ENCODE data around the gene LRRC26. TPM values are rescaled to one million over a fixed set of nuclear protein-coding genes. Genes with fewer than 3 reads are reported as not detected.

The LRRC26 gene
- total and polyA plus RNA-seq, 2 of the 13 experiments (the other 11 are each of a cell fraction or from before 2014, with no cell fraction given), result not detected

DNA sequence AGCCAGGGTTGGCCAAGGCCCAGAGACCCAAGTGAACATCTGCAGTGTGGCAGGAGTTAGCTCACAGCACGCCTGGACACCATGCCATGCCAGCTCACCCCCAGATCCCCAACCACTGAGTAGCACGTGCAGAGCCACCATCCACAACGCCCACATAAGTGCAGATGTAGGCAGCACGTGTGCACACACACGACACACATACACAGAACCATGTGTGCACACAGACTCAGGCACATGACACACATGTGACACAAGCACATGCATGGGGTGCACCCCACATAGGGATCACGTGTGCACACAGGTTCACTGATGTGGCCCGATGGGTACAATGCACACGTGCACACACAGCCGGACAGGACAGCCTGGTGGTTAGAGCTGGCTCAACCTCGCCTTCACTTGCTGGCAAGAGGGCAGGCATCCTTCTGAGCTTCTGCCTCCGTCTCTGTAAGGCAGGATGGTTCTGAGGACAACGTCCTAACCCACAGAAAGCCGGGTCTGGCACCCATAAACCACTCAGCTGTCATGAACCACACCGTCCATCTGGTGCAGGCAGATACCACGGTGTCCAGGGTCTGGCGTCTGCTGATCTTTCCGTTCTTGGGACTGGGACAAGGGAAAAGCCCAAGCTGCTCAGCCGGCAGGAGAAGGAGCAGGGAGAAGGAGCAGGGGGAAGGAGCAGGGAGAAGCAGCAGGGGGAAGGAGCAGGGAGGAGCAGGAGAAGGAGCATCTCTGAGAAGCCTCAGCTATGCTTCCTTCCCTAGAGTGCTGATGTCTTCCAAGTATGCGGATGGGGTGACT is 12.0 kb downstream of the LRRC26 start:
- ChIA-PET POLR2A (no interaction called here), CTCF (ENCODE audit: low intra/inter-chr PET ratio, low total read pairs) (no interaction called here)
- H4K20me1 ChIP-seq (ENCODE audit: insufficient read depth, low read length), result no peaks in the 10 kb centered on the region
- H3K9me3 ChIP-seq (ENCODE audit: low read length), result no peaks in the 10 kb centered on the region
- WGBS (ENCODE audit: low lambda C conversion rate), result 16% methylated on average over 10 of the region's 19 CpGs
- no peaks in the 10 kb centered on the region for H3K79me2 ChIP-seq (ENCODE audit: insufficient read depth, low read length)
- ATAC-seq (no peak), FAIRE-seq (no peak), DNase-seq (ENCODE audit: low spot score) (no peak)
- H3K27ac ChIP-seq (ENCODE audit: extremely low read length, insufficient read depth, low read length), result no peak overlapping the region
- TF ChIP-seq SP1 (IDR thresholded peaks at IDR 0.05) (no peak), SP1 (CRISPR knock-in tag; IDR thresholded peaks at IDR 0.05) (0 out of 2 replicates have a peak, but pooled peaks have one; percentile 17), BHLHE40 (IDR thresholded peaks at IDR 0.05; ENCODE audit: low read length) (peak; percentile 32; the same call in 1 of the 2 replicates), ZNF496 (CRISPR knock-in tag; IDR thresholded peaks at IDR 0.05; ENCODE audit: insufficient replicate concordance) (no peak), PHF8 (CRISPR knock-in tag; IDR thresholded peaks at IDR 0.05) (no peak), SETDB1 (CRISPR knock-in tag; IDR thresholded peaks at IDR 0.05; ENCODE audit: borderline replicate concordance) (no peak)
- TF ChIP-seq, protein P1, sequence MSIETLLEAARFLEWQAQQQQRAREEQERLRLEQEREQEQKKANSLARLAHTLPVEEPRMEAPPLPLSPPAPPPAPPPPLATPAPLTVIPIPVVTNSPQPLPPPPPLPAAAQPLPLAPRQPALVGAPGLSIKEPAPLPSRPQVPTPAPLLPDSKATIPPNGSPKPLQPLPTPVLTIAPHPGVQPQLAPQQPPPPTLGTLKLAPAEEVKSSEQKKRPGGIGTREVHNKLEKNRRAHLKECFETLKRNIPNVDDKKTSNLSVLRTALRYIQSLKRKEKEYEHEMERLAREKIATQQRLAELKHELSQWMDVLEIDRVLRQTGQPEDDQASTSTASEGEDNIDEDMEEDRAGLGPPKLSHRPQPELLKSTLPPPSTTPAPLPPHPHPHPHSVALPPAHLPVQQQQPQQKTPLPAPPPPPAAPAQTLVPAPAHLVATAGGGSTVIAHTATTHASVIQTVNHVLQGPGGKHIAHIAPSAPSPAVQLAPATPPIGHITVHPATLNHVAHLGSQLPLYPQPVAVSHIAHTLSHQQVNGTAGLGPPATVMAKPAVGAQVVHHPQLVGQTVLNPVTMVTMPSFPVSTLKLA (IDR thresholded peaks at IDR 0.05), result peak; percentile 99
- TF ChIP-seq, protein P2, sequence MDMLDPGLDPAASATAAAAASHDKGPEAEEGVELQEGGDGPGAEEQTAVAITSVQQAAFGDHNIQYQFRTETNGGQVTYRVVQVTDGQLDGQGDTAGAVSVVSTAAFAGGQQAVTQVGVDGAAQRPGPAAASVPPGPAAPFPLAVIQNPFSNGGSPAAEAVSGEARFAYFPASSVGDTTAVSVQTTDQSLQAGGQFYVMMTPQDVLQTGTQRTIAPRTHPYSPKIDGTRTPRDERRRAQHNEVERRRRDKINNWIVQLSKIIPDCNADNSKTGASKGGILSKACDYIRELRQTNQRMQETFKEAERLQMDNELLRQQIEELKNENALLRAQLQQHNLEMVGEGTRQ (IDR thresholded peaks at IDR 0.05; ENCODE audit: low read depth, low read length), result peak; percentile 19; the same call in 1 of the 2 replicates
- TF ChIP-seq, protein P2 (CRISPR knock-in tag; IDR thresholded peaks at IDR 0.05; ENCODE audit: borderline replicate concordance), result no peak
- H2AFZ ChIP-seq (ENCODE audit: low read length), result no peak overlapping the region
- no peaks in the 10 kb centered on the region for H3K4me1 ChIP-seq (ENCODE audit: insufficient read depth, low read length)
- no TSS peak for BruUV-seq (replicated peaks)
- no peak overlapping the region for H3K4me3 ChIP-seq (replicated peaks in 1 of 3; ENCODE audit: insufficient read depth in 1 of 3, low read depth in 2 of 3, low read length in 3 of 3)
- intact Hi-C loops (cut with micrococcal nuclease; ENCODE audit: unreplicated experiment), result no loop called here
- peaks cover 13 to 59% of the 10 kb centered on the region in 2 experiments; a peak in 4 of 5 replicates for H3K27me3 ChIP-seq (ENCODE audit: control insufficient read depth in 1 of 2, insufficient read depth in 2 of 2, low read length in 2 of 2)
- in situ Hi-C loops (cut with HindIII; ENCODE audit: extremely low pct_ligation_motif_present, low pct_unique_long_range_greater_than_20kb), result no loop called here
- H3K4me2 ChIP-seq (ENCODE audit: low read depth, low read length), result no peak overlapping the region
- H3K9ac ChIP-seq (ENCODE audit: insufficient read depth, low read depth, low read length), result no peak overlapping the region
- no peaks in the 10 kb centered on the region for H3K36me3 ChIP-seq (replicated peaks in 1 of 2; ENCODE audit: control insufficient read depth in 1 of 2, insufficient read depth in 2 of 2, low read length in 2 of 2)

Data from HepG2 (cell line).